Neural cell (in vitro differentiated cells): ENCODE results near the gene PLEKHF1. TPM values are rescaled to one million over a fixed set of nuclear protein-coding genes. Genes with fewer than 3 reads are reported as not detected.

ENCODE experiments used
- H2AFZ ChIP-seq: fragments of 200-600, 300-800 bp; sonication (generic), shearing (Covaris generic); 2 replicates; pipeline ENCODE4 v1.6.0; 2014; ENCODE audit warnings: low read depth, mild to moderate bottlenecking, antibody characterized with exemption, low read length, moderate library complexity
- H3F3A ChIP-seq: fragments of 200-600 bp; shearing (Covaris generic); 2 replicates; pipeline ENCODE4 v1.6.1; 2016; ENCODE audit warnings: mild to moderate bottlenecking, moderate library complexity, mixed read lengths, antibody characterized with exemption, low read length; ENCODE audit not compliant: insufficient read depth, poor library complexity, severe bottlenecking
- H3K27ac ChIP-seq: fragments of 200-600, 300-800 bp; sonication (generic), shearing (Covaris generic); 2 replicates; pipeline ENCODE4 v1.5.1; 2014; ENCODE audit warnings: mild to moderate bottlenecking, low read length, moderate library complexity
- H3K27me3 ChIP-seq: fragments of 300-800, 200-600 bp; sonication (generic), shearing (Covaris generic); 2 replicates; pipeline ENCODE4 v1.6.0; 2014; ENCODE audit warnings: mild to moderate bottlenecking, low read depth, low read length, moderate library complexity; ENCODE audit not compliant: insufficient read depth
- H3K36me3 ChIP-seq: fragments of 300-800, 200-600 bp; sonication (generic), shearing (Covaris generic); 2 replicates; pipeline ENCODE4 v1.5.1; 2014; ENCODE audit warnings: mild to moderate bottlenecking, antibody characterized with exemption, low read length, moderate library complexity; ENCODE audit not compliant: insufficient read depth
- H3K4me2 ChIP-seq: fragments of 300-800, 200-600 bp; sonication (generic), shearing (Covaris generic); 2 replicates; pipeline ENCODE4 v1.6.0; 2014; ENCODE audit warnings: mild to moderate bottlenecking, low read length
- H3K4me3 ChIP-seq: fragments of 300-800, 200-600 bp; sonication (generic), shearing (Covaris generic); 2 replicates; pipeline ENCODE4 v1.5.1; 2014; ENCODE audit warnings: mild to moderate bottlenecking, low read length, moderate library complexity
- H3K79me2 ChIP-seq: fragments of 200-600 bp; shearing (Covaris generic); replicated peaks from 2 replicates; pipeline ENCODE4 v1.6.0; 2014; ENCODE audit warnings: mild to moderate bottlenecking, low read length, moderate library complexity; ENCODE audit not compliant: insufficient read depth
- H3K9ac ChIP-seq: fragments of 300-800, 200-600 bp; sonication (generic), shearing (Covaris generic); 2 replicates; pipeline ENCODE4 v1.6.1; 2016; ENCODE audit warnings: mild to moderate bottlenecking, low read length, mixed read lengths
- H3K9me2 ChIP-seq: fragments of 200-600 bp; shearing (Covaris generic); 2 replicates; pipeline ENCODE4 v1.6.1; 2016; ENCODE audit warnings: mild to moderate bottlenecking, low read length, mixed read lengths; ENCODE audit not compliant: insufficient read depth
- H3K9me3 ChIP-seq: fragments of 200-600, 300-800 bp; sonication (generic), shearing (Covaris generic); 2 replicates; pipeline ENCODE4 v1.6.1; 2016; ENCODE audit warnings: mild to moderate bottlenecking, mixed run types, low read length, moderate library complexity, mixed read lengths
- H4K20me1 ChIP-seq: fragments of 200-600 bp; shearing (Covaris generic); 2 replicates; pipeline ENCODE4 v1.6.1; 2016; ENCODE audit warnings: mild to moderate bottlenecking, mixed run types; ENCODE audit not compliant: insufficient read depth
- CTCF ChIP-seq: fragments of 450-650 bp; IDR thresholded peaks from 2 replicates; pipeline ENCODE4 v1.5.1; 2014; ENCODE audit warnings: antibody characterized with exemption, mild to moderate bottlenecking, moderate library complexity; ENCODE audit not compliant: poor library complexity, severe bottlenecking
- EP300 ChIP-seq: fragments of 450-650 bp; conservative IDR thresholded peaks from 2 replicates; pipeline ENCODE4 v1.6.1; 2014; ENCODE audit warnings: antibody characterized with exemption, mild to moderate bottlenecking, moderate library complexity; ENCODE audit not compliant: poor library complexity, severe bottlenecking
- EZH2 ChIP-seq: fragments of 200-600, 300-800 bp; shearing (Covaris generic), sonication (generic); IDR thresholded peaks from 2 replicates; pipeline ENCODE4 v1.6.1; 2014; ENCODE audit warnings: antibody characterized with exemption, low read length, borderline replicate concordance, mild to moderate bottlenecking; ENCODE audit not compliant: insufficient read depth, poor library complexity, severe bottlenecking
- MXI1 ChIP-seq: fragments of 450-650 bp; conservative IDR thresholded peaks from 2 replicates; pipeline ENCODE4 v1.6.1; 2014; ENCODE audit warnings: antibody characterized with exemption, mild to moderate bottlenecking; ENCODE audit not compliant: poor library complexity, severe bottlenecking
- POLR2AphosphoS5 ChIP-seq: IDR thresholded peaks from 2 replicates; pipeline ENCODE4 v1.6.1; 2012
- RAD21 ChIP-seq: fragments of 450-650 bp; conservative IDR thresholded peaks from 2 replicates; pipeline ENCODE4 v1.6.1; 2014; ENCODE audit warnings: antibody characterized with exemption, mild to moderate bottlenecking, moderate library complexity
- REST ChIP-seq: IDR thresholded peaks from 2 replicates; pipeline ENCODE4 v1.6.1; 2012; ENCODE audit warnings: borderline replicate concordance
- SMC3 ChIP-seq: fragments of 450-650 bp; conservative IDR thresholded peaks from 2 replicates; pipeline ENCODE4 v1.6.1; 2014; ENCODE audit warnings: antibody characterized with exemption, mild to moderate bottlenecking, moderate library complexity; ENCODE audit not compliant: poor library complexity
- TAF1 ChIP-seq: IDR thresholded peaks from 2 replicates; pipeline ENCODE4 v1.6.1; 2012; ENCODE audit warnings: low read depth
- polyA plus RNA-seq: library from polyadenylated mRNA; depleted of rRNA; stranded (reverse); fragments of >200 nt; gene quantifications from 2 replicates; pipeline ENCODE4 v1.2.3, GENCODE V29; 2014

Gene PLEKHF1
- polyA plus RNA-seq, 1 donor from 2014 or later = not detected

DNA sequence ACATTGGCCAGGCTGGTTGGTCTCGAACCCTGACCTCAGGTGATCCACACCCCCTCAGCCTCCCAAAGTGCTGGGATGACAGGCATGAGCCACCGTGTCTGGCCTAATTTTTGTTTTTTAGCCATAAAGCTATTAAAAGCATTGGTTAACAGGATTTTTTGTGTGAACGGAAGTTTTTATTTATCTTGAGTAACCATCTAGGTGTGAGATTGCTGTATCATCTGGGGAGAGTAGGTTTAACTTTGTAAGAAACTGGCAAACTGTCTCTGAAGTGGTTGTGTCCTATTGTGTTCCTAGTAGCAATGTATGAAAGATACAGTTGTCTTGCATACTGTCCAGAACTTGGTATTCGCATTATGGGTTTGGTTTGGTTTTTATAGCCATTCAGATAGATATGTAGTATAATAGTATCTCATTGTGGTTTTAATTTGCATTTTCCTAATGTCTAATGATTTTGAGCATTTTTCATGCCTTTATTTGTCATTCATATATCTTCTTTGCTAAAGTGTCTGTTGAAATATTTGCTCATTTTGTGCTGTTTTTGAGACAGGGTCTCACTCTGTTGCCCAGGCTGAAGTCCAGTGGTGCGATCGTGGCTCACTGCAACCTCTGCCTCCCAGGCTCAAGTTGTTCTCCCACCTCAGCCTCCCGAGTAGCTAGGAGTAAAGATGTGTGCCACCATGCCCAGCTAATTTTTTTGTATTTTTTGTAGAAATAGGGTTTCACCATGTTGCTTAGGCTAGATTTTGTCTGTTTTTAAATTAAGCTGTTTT lies 13.5 kb upstream of the PLEKHF1 start:
- H3K4me3 ChIP-seq = no peak overlapping the region
- H3K9me3 ChIP-seq = no peaks in the 10 kb centered on the region
- no peaks in the 10 kb centered on the region for H3F3A ChIP-seq
- no peaks in the 10 kb centered on the region for H4K20me1 ChIP-seq
- H3K9me2 ChIP-seq = no peaks in the 10 kb centered on the region
- no peaks in the 10 kb centered on the region for H3K36me3 ChIP-seq
- no peaks in the 10 kb centered on the region for H3K79me2 ChIP-seq
- H3K4me2 ChIP-seq = no peak overlapping the region
- no peaks in the 10 kb centered on the region for H3K27me3 ChIP-seq
- TF ChIP-seq REST (no peak), POLR2AphosphoS5 (no peak), MXI1 (no peak), RAD21 (no peak), EP300 (no peak), CTCF (no peak), EZH2 (no peak), TAF1 (no peak), SMC3 (no peak)
- H3K27ac ChIP-seq = no peak overlapping the region
- no peak overlapping the region for H3K9ac ChIP-seq
- no peak overlapping the region for H2AFZ ChIP-seq

GRCh38 chr19:29653398-29653797 lies 11.9 kb upstream of the PLEKHF1 start:
- Histone ChIP-seq H3K79me2 (no peaks in the 10 kb centered on the region), H3K27ac (no peak overlapping the region), H3K9ac (no peak overlapping the region), H3K4me2 (no peak overlapping the region), H2AFZ (no peak overlapping the region), H3K9me3 (no peaks in the 10 kb centered on the region), H3K4me3 (no peak overlapping the region), H3K36me3 (no peaks in the 10 kb centered on the region), H3F3A (no peaks in the 10 kb centered on the region), H3K27me3 (no peaks in the 10 kb centered on the region), H3K9me2 (no peaks in the 10 kb centered on the region), H4K20me1 (no peaks in the 10 kb centered on the region)
- no peak for TF ChIP-seq POLR2AphosphoS5
- no peak for TF ChIP-seq CTCF
- TF ChIP-seq TAF1 = no peak
- TF ChIP-seq EP300 = no peak
- no peak for TF ChIP-seq MXI1
- TF ChIP-seq REST = no peak
- TF ChIP-seq SMC3 = no peak
- no peak for TF ChIP-seq RAD21
